Trophoblast cell (in vitro differentiated cells and primary cell): ENCODE measurements around the gene PKD2L2.
"Not testable (repeated sequence)": the region's sequence is repeated elsewhere in the genome, so short reads cannot be mapped to it uniquely, and the experiment has no call there.

Source experiments
- DNase-seq, 2 donors: peaks; one replicate each; pipeline ENCODE4 v3.0.0-alpha.2; 2016
- H2AFZ ChIP-seq: 2 replicates; pipeline ENCODE4 v1.6.1; 2013; ENCODE audit warnings: low read length, moderate library complexity, mild to moderate bottlenecking; ENCODE audit not compliant: insufficient read depth, poor library complexity
- H2AK5ac ChIP-seq: 2 replicates; pipeline ENCODE4 v1.6.1; 2013; ENCODE audit warnings: mild to moderate bottlenecking, low read length
- H2BK120ac ChIP-seq: 2 replicates; pipeline ENCODE4 v1.6.1; 2013; ENCODE audit warnings: low read length, mild to moderate bottlenecking, moderate library complexity; ENCODE audit not compliant: insufficient read depth, poor library complexity
- H2BK12ac ChIP-seq: 2 replicates; pipeline ENCODE4 v1.6.1; 2013; ENCODE audit warnings: mild to moderate bottlenecking, low read length, moderate library complexity
- H2BK5ac ChIP-seq: 2 replicates; pipeline ENCODE4 v1.6.1; 2013; ENCODE audit warnings: low read length, low read depth, moderate library complexity, mild to moderate bottlenecking; ENCODE audit not compliant: poor library complexity
- H3K14ac ChIP-seq: 2 replicates; pipeline ENCODE4 v1.6.1; 2013; ENCODE audit warnings: mild to moderate bottlenecking, low read length
- H3K18ac ChIP-seq: 2 replicates; pipeline ENCODE4 v1.6.1; 2013; ENCODE audit warnings: mild to moderate bottlenecking, low read length
- H3K23ac ChIP-seq: 2 replicates; pipeline ENCODE4 v1.6.1; 2013; ENCODE audit warnings: low read length
- H3K27ac ChIP-seq: 2 replicates; pipeline ENCODE4 v1.5.1; 2013; ENCODE audit warnings: low read depth, mild to moderate bottlenecking, inconsistent platforms, low read length, moderate library complexity
- H3K27me3 ChIP-seq: 2 replicates; pipeline ENCODE4 v1.6.1; 2013; ENCODE audit warnings: inconsistent platforms, mild to moderate bottlenecking, low read length, moderate library complexity; ENCODE audit not compliant: insufficient read depth
- H3K36me3 ChIP-seq, 2 experiments: 1 replicate in 1 of 2; 2 replicates in 1 of 2; pipeline ENCODE4 v1.6.1; 2013; ENCODE audit warnings: low read length in 2 of 2, mild to moderate bottlenecking in 2 of 2, moderate library complexity in 1 of 2; ENCODE audit not compliant: insufficient read depth in 2 of 2, control insufficient read depth in 1 of 2
- H3K4ac ChIP-seq: 2 replicates; pipeline ENCODE4 v1.6.1; 2013; ENCODE audit warnings: low read depth, mild to moderate bottlenecking, low read length, moderate library complexity
- H3K4me1 ChIP-seq, 2 experiments: 1 replicate in 1 of 2; 2 replicates in 1 of 2; pipeline ENCODE4 v1.6.1; 2013; ENCODE audit warnings: low read length in 2 of 2, mild to moderate bottlenecking in 2 of 2, moderate library complexity in 1 of 2; ENCODE audit not compliant: insufficient read depth in 2 of 2, control insufficient read depth in 1 of 2
- H3K4me2 ChIP-seq: 2 replicates; pipeline ENCODE4 v1.6.1; 2013; ENCODE audit warnings: inconsistent platforms, mild to moderate bottlenecking, low read length, moderate library complexity
- H3K4me3 ChIP-seq: 2 replicates; pipeline ENCODE4 v1.5.1; 2013; ENCODE audit warnings: mild to moderate bottlenecking, low read depth, low read length, inconsistent platforms
- H3K79me1 ChIP-seq: one replicate; pipeline ENCODE4 v1.6.1; 2013; ENCODE audit warnings: low read length
- H3K79me2 ChIP-seq: 2 replicates; pipeline ENCODE4 v1.6.1; 2013; ENCODE audit warnings: low read length, mild to moderate bottlenecking; ENCODE audit not compliant: control insufficient read depth, insufficient read depth, poor library complexity
- H3K9ac ChIP-seq: 2 replicates; pipeline ENCODE4 v1.6.1; 2013; ENCODE audit warnings: mild to moderate bottlenecking, low read length
- H3K9me3 ChIP-seq: 2 replicates; pipeline ENCODE4 v1.6.1; 2013; ENCODE audit warnings: low read depth, mild to moderate bottlenecking, control low read depth, inconsistent platforms, low read length; ENCODE audit not compliant: insufficient read depth
- H4K12ac ChIP-seq: 2 replicates; pipeline ENCODE4 v1.6.1; 2013; ENCODE audit warnings: low read depth, mild to moderate bottlenecking, low read length, moderate library complexity
- H4K8ac ChIP-seq: 2 replicates; pipeline ENCODE4 v1.6.1; 2013; ENCODE audit warnings: low read depth, mild to moderate bottlenecking, low read length, moderate library complexity
- H4K91ac ChIP-seq: one replicate; pipeline ENCODE4 v1.6.1; 2013; ENCODE audit warnings: low read depth, mild to moderate bottlenecking, low read length, moderate library complexity
- WGBS: extraction: QIAGEN DNeasy Blood & Tissue Kit; methylation state at CpG from one replicate; pipeline ENCODE4 v1.1.7; 2013; ENCODE audit warnings: missing lambda C conversion rate; ENCODE audit not compliant: insufficient read length, insufficient coverage; ENCODE audit errors: extremely low coverage; 5-methylcytosine and 5-hydroxymethylcytosine counted together

Gene PKD2L2

DNA sequence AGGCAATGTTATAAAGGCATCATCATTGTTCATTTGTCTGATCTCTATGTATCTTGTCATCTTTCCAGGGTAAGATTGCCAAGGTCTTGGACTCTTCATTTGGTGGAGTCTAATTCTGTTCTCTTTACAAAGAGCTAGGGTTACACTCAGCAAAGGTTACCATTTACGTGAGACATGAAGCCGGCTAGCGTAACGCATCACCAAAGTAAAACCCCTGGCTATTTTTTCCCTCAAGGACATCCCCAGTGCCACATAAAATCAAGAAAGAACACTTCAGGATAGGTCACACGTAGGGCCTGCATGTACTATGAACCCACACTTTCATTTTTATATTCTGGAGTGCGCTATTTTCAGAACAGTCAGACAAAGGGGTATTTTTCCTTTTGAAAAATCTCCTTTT lies 41.6 kb upstream of the PKD2L2 start:
- no peak for DNase-seq
- H3K14ac ChIP-seq: no peak overlapping the region
- no peak overlapping the region for H3K4me3 ChIP-seq
- no peak overlapping the region for H2BK5ac ChIP-seq
- H3K4me1 ChIP-seq: no peaks in the 10 kb centered on the region
- no peak overlapping the region for H3K23ac ChIP-seq
- no peak overlapping the region for H3K18ac ChIP-seq
- H4K8ac ChIP-seq: no peak overlapping the region
- H3K4ac ChIP-seq: no peak overlapping the region
- H2BK12ac ChIP-seq: no peak overlapping the region
- H3K9me3 ChIP-seq: no peaks in the 10 kb centered on the region
- no peak overlapping the region for H3K4me2 ChIP-seq
- no peak overlapping the region for H2AFZ ChIP-seq
- no peak overlapping the region for H3K27ac ChIP-seq
- no peak overlapping the region for H4K91ac ChIP-seq
- H3K27me3 ChIP-seq: no peaks in the 10 kb centered on the region
- no peak overlapping the region for H4K12ac ChIP-seq
- no peaks in the 10 kb centered on the region for H3K79me2 ChIP-seq
- no peak overlapping the region for H3K9ac ChIP-seq
- no CpG with 5 or more reads among the region's 6 CpGs for WGBS
- H3K36me3 ChIP-seq: no peaks in the 10 kb centered on the region
- H2BK120ac ChIP-seq: no peak overlapping the region
- H2AK5ac ChIP-seq: no peak overlapping the region
- no peaks in the 10 kb centered on the region for H3K79me1 ChIP-seq

GRCh38 chr5:137853165-137853564 lies 36.1 kb upstream of the PKD2L2 start:
- not testable (repeated sequence) for H3K27ac ChIP-seq, H3K4me2 ChIP-seq, H4K91ac ChIP-seq, H2BK120ac ChIP-seq, H3K4me3 ChIP-seq, H3K4me1 ChIP-seq, H2BK12ac ChIP-seq, H3K79me1 ChIP-seq, DNase-seq, H3K14ac ChIP-seq, H4K8ac ChIP-seq, H2AFZ ChIP-seq, H3K9ac ChIP-seq, H2AK5ac ChIP-seq, H3K18ac ChIP-seq, H3K23ac ChIP-seq, H3K4ac ChIP-seq, H3K9me3 ChIP-seq, H2BK5ac ChIP-seq, H4K12ac ChIP-seq, H3K36me3 ChIP-seq, H3K79me2 ChIP-seq, H3K27me3 ChIP-seq

- Histone ChIP-seq H2AFZ (no peak overlapping the region), H3K18ac (no peak overlapping the region), H3K27ac (no peak overlapping the region), H3K4me2 (no peak overlapping the region), H3K9me3 (no peaks in the 10 kb centered on the region), H2BK120ac (no peak overlapping the region), H2BK12ac (no peak overlapping the region), H3K23ac (no peak overlapping the region), H3K4me1 (no peaks in the 10 kb centered on the region), H2BK5ac (no peak overlapping the region), H3K79me1 (no peaks in the 10 kb centered on the region), H3K9ac (no peak overlapping the region), H3K4me3 (no peak overlapping the region), H4K91ac (no peak overlapping the region), H3K14ac (no peak overlapping the region), H3K4ac (no peak overlapping the region), H3K36me3 (no peaks in the 10 kb centered on the region), H3K79me2 (no peaks in the 10 kb centered on the region), H4K8ac (no peak overlapping the region), H4K12ac (no peak overlapping the region), H2AK5ac (no peak overlapping the region), H3K27me3 (no peaks in the 10 kb centered on the region)
- no peak for DNase-seq
- WGBS: no CpG with 5 or more reads among the region's 3 CpGs
Measured at GRCh38 chr5:137856201-137856600, 33.1 kb upstream of the PKD2L2 start.

- no peak overlapping the region for H3K23ac ChIP-seq
- H3K79me2 ChIP-seq: no peaks in the 10 kb centered on the region
- H3K36me3 ChIP-seq: no peaks in the 10 kb centered on the region
- no peak overlapping the region for H2AK5ac ChIP-seq
- H3K18ac ChIP-seq: no peak overlapping the region
- WGBS: 100% methylated on average over 1 of the region's 5 CpGs
- H3K4me2 ChIP-seq: no peak overlapping the region
- no peaks in the 10 kb centered on the region for H3K27me3 ChIP-seq
- DNase-seq: no peak
- no peak overlapping the region for H3K27ac ChIP-seq
- H4K91ac ChIP-seq: no peak overlapping the region
- H4K8ac ChIP-seq: no peak overlapping the region
- no peaks in the 10 kb centered on the region for H3K9me3 ChIP-seq
- no peak overlapping the region for H3K14ac ChIP-seq
- no peaks in the 10 kb centered on the region for H3K4me1 ChIP-seq
- no peak overlapping the region for H3K9ac ChIP-seq
- no peak overlapping the region for H3K4ac ChIP-seq
- no peak overlapping the region for H2BK12ac ChIP-seq
- H3K4me3 ChIP-seq: no peak overlapping the region
- no peak overlapping the region for H4K12ac ChIP-seq
- H2BK120ac ChIP-seq: no peak overlapping the region
- H2AFZ ChIP-seq: no peak overlapping the region
- H2BK5ac ChIP-seq: no peak overlapping the region
- H3K79me1 ChIP-seq: no peaks in the 10 kb centered on the region
Measured at GRCh38 chr5:137856916-137857862, 32.1 kb upstream of the PKD2L2 start.
